GM21423 (cell line): ENCODE results near the gene CTNNAL1.
"Not testable (repeated sequence)": the region's sequence is repeated elsewhere in the genome, so short reads cannot be mapped to it uniquely, and the experiment has no call there.

Experiments used
- ATAC-seq: cut with Tn5 transposase; IDR thresholded peaks from one replicate; pipeline ENCODE4 v1.9.1; 2021; ENCODE audit warnings: mild to moderate bottlenecking, moderate library complexity; ENCODE audit not compliant: unreplicated experiment

The CTNNAL1 gene

GRCh38 chr9:108933718-108934322 lies 79.5 kb downstream of the CTNNAL1 start, which contains the start of gene ELP1:
TSS of gene ELP1 (minus strand) at chr9:108934124. CDS start at chr9:108931146, 2,978 bp downstream.
- peak; percentile 85 for ATAC-seq

- no peak for ATAC-seq
These were observed 80.0 kb downstream of the CTNNAL1 start for GRCh38 chr9:108933231-108933717.

- ATAC-seq = no peak
These were observed 84.9 kb downstream of the CTNNAL1 start for GRCh38 chr9:108928386-108928785.

GRCh38 chr9:108924466-108924865 lies 88.8 kb downstream of the CTNNAL1 start:
- no peak for ATAC-seq

GRCh38 chr9:108921200-108921599 lies 92.1 kb downstream of the CTNNAL1 start:
- ATAC-seq = no peak

- not testable (repeated sequence) for ATAC-seq
These were observed 92.9 kb downstream of the CTNNAL1 start for GRCh38 chr9:108920401-108920800.

GRCh38 chr9:108919517-108919916 lies 93.8 kb downstream of the CTNNAL1 start:
- ATAC-seq = no peak

- ATAC-seq = no peak
These were observed 99.9 kb downstream of the CTNNAL1 start for GRCh38 chr9:108913391-108913790.

- ATAC-seq = no peak
These were observed 101.5 kb downstream of the CTNNAL1 start for GRCh38 chr9:108911820-108912219.

GRCh38 chr9:108910914-108911313 lies 102.4 kb downstream of the CTNNAL1 start:
- ATAC-seq = no peak

- ATAC-seq = no peak
These were observed 102.9 kb downstream of the CTNNAL1 start for GRCh38 chr9:108910402-108910801.

GRCh38 chr9:108905494-108905893 lies 107.8 kb downstream of the CTNNAL1 start:
- ATAC-seq = no peak

- no peak for ATAC-seq
These were observed 109.1 kb downstream of the CTNNAL1 start for GRCh38 chr9:108904161-108904560.

- ATAC-seq = no peak
These were observed 109.7 kb downstream of the CTNNAL1 start for GRCh38 chr9:108903420-108904103.

GRCh38 chr9:108900176-108900575 lies 113.1 kb downstream of the CTNNAL1 start:
- no peak for ATAC-seq

- not testable (repeated sequence) for ATAC-seq
These were observed 114.1 kb downstream of the CTNNAL1 start for GRCh38 chr9:108899023-108899695.

GRCh38 chr9:108897324-108898096 lies 115.8 kb downstream of the CTNNAL1 start:
- ATAC-seq = no peak

- ATAC-seq = no peak
These were observed 118.9 kb downstream of the CTNNAL1 start for GRCh38 chr9:108894225-108894997.
